Epithelial cell of esophagus (primary cell): ENCODE measurements around the gene CALY.
A peak's percentile ranks its signal among the peaks of the same experiment; 100 is the strongest.

Source experiments
- DNase-seq: peaks from one replicate; pipeline ENCODE4 v3.0.0; 2010; ENCODE audit warnings: low read depth
- H3K4me3 ChIP-seq: 2 replicates; pipeline ENCODE4 v1.5.1; 2011; ENCODE audit warnings: mild to moderate bottlenecking, low read length, control low read depth
- TF ChIP-seq, protein P1 (sequence below): IDR thresholded peaks from 2 replicates; pipeline ENCODE4 v1.5.1; 2011; ENCODE audit warnings: low read depth, mild to moderate bottlenecking, low read length, control low read depth, inconsistent platforms; ENCODE audit not compliant: insufficient read depth; ENCODE audit errors: missing control alignments

CALY gene

DNA sequence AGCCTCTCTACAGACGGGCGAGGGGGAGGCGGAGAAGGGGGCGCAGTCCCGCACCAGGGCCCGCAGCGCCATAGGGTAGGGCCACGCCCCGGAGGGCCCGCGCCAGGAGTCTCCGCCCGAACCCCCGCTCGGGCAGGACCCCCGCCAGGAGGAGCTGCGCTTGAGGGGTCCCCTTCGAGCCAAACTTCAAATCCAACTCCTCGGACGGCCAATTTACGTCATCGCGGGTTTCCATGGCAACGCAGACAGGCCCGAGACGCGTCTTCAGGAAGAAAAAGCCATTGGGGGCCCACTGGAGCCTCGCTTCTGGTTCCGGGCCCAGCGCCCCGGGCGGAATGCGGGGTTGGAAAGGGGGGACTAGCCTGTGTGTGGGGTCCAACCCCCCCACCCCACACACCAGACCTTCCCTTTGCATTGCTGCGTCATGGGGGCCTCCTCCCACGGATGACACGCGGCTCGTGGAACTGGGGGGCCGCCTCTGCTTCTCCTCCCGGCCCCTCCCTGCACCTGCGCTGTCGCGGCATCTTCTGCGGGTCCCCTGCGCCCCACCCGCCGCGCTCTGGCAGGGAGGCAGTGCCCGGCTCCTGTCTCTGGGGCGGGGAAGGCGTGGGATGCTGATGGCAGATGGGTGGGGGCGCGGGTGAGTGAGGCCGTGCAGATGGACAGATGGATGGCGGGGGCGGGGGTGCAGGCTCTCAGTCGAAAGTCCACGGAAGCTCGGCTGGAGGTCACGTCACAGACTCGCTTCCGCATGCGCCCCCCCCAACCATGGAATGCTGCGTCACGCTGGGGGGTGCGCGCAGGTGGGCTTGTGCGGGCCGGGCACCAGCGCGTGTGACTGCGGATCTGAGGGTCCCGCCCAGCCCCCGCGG is 1.2 kb downstream of the CALY start:
- DNase-seq = no peak
- TF ChIP-seq, protein P1, sequence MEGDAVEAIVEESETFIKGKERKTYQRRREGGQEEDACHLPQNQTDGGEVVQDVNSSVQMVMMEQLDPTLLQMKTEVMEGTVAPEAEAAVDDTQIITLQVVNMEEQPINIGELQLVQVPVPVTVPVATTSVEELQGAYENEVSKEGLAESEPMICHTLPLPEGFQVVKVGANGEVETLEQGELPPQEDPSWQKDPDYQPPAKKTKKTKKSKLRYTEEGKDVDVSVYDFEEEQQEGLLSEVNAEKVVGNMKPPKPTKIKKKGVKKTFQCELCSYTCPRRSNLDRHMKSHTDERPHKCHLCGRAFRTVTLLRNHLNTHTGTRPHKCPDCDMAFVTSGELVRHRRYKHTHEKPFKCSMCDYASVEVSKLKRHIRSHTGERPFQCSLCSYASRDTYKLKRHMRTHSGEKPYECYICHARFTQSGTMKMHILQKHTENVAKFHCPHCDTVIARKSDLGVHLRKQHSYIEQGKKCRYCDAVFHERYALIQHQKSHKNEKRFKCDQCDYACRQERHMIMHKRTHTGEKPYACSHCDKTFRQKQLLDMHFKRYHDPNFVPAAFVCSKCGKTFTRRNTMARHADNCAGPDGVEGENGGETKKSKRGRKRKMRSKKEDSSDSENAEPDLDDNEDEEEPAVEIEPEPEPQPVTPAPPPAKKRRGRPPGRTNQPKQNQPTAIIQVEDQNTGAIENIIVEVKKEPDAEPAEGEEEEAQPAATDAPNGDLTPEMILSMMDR = no peak
- peak overlapping the region; percentile 4 for H3K4me3 ChIP-seq

DNA sequence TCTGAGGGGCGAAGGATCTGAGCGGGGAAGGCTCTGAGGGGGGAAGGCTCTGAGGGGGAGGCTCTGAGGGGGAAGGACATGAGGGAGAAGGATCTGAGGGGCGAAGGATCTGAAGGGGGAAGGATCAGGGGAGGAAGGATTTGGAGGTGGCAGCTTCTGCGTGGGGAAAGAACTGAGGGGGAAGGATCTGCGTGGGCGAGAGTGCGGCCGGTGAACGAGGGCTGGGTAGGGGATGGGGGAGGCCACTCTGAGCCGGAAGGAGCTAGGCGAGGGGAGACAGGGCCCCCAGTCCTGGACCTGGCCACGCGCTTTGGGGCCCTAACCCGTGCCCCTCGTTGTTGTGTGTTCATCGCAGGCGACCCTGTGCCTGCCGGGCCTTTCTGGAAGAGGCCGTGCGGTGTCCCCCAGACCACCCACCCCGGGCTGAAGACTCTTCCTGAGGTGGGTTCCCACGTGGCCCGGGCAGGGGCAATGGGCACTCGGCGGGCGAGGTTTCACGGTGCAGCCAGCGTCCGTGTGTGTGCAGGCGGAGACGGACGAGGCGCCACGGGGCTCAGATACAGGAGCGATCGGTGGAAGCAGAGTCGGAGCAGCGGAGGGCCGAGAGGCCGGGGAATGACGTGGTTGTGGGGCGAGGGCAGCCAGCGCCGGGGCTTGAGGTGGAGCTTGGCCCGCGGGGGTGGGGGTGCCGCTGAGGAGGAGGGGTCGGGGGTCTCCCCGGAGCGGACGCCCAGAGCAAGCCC is 2.0 kb downstream of the CALY start:
- TF ChIP-seq, protein P1 = no peak
- DNase-seq = no peak
- no peak overlapping the region for H3K4me3 ChIP-seq

DNA sequence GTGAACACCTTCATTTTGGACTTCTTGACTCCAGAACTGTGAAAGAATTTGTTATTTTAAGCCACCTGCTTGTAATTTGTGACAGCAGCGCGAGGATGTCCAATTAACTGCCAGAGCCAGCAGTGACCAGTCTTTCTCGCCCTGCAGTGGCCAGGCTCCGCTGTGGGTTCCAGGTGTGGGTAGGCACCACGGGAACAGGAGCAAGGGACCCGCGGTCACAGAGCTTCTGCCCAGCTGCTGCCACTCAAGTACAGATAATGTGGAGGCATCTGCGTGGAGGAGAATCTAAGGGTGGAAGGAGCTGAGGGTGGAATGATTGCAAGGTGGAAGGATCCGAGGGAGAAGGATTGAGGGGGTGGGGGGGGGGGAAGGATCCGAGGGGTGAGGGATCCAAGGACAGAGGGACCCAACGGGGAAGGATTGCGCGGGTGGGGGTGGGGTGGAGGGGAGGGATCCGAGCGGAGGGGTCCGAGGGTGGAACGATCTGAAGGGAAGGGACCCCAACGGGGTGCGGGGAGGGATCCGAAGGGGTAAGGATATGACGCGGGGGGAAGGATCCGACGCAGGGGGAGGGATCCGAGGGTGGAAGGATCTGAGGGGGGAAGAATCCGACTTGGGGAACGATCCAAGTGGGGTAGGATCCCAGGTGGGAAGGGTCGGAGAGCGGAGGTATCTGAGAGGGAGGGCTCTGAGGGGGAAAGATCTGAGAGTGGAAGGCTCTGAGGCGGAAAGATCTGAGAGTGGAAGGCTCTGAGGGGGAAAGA is 3.6 kb downstream of the CALY start:
- H3K4me3 ChIP-seq = no peak overlapping the region
- TF ChIP-seq, protein P1 = no peak
- DNase-seq = no peak

DNA sequence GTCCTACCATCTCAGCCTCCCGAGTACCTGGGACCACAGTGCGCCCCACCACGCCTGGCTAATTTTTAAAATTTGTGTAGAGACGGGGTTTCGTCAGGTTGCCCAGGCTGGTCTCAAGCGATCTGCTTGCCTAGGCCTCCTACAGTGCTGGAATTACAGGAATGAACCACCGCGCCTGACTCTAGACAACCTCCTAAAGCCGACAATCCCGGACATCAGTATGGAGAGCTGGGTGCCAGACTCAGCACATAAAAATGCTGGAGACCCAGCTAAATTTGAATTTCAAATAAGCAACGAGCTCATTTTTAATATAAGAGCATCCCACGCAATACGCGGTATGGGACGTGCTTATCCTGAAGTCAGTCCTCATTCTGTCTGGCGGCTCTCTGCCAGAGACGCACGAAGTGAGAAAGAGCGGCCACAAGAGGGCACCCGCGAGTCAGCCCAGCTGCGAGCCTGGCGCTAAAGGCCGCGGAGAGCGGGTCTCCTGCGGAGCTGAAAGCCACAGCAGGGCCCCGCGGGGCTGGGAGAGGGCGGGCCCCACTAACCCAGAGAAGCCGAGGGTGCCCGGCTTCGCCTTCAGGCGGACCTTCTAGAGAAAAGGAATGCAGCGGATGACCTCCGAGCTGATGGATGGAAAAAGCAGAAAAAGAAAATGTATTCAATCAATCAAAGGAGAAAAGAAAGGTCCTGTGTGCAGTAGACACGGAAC is 7.0 kb downstream of the CALY start:
- peak; percentile 79 for DNase-seq
- TF ChIP-seq, protein P1 = peak; percentile 86
- H3K4me3 ChIP-seq = no peak overlapping the region

DNA sequence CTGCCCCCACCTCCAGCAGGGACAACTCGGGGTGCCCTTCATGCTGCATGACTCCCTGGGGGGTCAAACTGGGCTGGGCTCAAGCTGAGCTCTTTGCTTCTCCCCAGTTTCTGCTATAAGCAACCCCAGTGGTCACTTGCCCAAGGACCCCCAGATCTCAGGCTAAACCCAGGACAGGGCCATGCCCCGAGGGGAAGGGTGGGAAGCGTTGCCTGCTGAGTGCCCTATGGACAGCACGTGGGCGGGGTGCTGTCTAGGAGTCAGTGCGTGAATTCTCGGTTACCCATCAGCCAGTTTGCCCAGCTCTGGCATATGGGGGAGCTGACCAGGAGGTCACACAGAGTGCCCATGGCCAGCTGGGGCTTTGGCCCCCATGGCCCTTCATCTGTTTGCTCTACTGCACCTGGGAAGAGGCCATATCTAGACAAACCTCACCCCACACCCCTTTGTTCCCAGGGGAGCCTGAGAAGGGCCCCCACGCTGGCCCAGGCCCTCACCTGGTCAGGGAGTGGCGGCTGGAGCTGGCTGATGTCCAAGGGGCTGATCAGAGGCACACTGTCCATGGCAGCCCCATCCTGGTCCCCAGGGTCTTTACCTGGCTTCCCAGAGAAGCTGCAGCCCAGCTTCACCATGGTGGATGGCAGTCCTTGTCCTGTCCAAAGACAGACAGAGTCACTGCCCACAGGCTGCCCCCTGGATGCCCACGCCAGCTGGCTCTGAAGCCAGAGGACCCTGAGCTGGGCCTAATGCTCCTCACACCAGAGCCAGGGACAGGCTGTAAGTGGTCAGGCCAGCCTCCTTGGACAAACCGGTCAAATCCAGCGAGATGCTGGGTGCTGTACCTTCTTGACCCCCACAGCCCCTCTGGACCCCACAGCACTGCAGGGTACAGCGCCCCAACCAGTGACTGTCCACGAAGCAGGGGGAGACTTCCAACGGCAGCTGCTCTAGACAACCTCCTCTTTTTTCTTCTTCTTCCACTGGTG is 8.0 kb downstream of the CALY start:
- TF ChIP-seq, protein P1 = no peak
- no peak for DNase-seq
- H3K4me3 ChIP-seq = no peak overlapping the region
